ENCODE results near the gene FMN2.

- TF ChIP-seq CTCF (IDR thresholded peaks at IDR 0.05) (no peak), ZFX (IDR thresholded peaks at IDR 0.05; ENCODE audit: borderline replicate concordance) (no peak)
These were observed 393.2 kb downstream of the FMN2 start for GRCh38 chr1:240484804-240485443.
